Measurements from ENCODE around the gene SLFN12L. TPM values are rescaled to one million over a fixed set of nuclear protein-coding genes. Genes with fewer than 3 reads are reported as not detected.

The SLFN12L gene
- total RNA-seq, 1 donor, result not detected

DNA sequence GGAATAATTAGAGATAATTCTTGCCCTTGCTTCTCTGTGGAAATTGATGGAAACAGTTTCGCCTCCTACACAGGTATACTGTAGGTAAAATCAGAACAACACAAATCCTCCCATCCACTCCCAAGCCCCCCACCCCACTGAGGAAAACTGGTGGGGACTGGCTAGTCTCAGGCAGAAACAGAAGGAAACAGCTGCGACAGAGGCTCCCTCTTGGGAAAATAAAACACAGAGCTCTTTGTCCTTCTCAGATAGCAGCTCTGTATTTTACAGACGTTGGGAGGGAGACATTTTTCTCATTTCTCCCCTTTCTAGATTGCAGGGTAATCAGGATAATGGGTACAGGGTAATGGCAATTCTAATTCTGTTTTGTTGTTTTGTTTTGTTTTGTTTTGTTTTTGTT is 90.0 kb downstream of the SLFN12L start:
- no peak for TF ChIP-seq CTCF (IDR thresholded peaks at IDR 0.05; ENCODE audit: insufficient read depth, low read depth, low read length)
- DNase-seq (ENCODE audit: low read depth), result no peak
- H3K4me3 ChIP-seq (ENCODE audit: low read depth, low read length), result no peak overlapping the region

DNA sequence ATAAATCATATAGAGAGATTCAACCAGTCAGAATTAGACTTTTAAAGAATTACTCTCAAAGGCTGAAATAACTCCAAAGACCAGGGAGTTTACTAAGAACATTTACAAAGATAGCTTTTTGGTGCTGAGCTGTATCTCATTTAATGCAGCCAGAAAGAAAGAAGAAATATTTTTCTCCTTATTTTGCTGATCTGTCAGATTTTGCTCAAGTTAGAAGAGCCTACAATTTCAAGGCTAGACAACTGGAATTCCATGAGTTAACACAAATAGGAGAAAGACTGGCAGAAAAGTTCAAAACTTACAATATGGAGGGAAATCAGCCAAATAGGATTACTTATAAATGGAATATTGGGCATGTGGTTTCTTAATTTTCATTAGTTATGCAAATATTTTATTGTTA is 99.0 kb downstream of the SLFN12L start:
- no peak for DNase-seq (ENCODE audit: low read depth)
- H3K4me3 ChIP-seq (ENCODE audit: low read depth, low read length), result no peak overlapping the region
- no peak for TF ChIP-seq CTCF (IDR thresholded peaks at IDR 0.05; ENCODE audit: insufficient read depth, low read depth, low read length)

DNA sequence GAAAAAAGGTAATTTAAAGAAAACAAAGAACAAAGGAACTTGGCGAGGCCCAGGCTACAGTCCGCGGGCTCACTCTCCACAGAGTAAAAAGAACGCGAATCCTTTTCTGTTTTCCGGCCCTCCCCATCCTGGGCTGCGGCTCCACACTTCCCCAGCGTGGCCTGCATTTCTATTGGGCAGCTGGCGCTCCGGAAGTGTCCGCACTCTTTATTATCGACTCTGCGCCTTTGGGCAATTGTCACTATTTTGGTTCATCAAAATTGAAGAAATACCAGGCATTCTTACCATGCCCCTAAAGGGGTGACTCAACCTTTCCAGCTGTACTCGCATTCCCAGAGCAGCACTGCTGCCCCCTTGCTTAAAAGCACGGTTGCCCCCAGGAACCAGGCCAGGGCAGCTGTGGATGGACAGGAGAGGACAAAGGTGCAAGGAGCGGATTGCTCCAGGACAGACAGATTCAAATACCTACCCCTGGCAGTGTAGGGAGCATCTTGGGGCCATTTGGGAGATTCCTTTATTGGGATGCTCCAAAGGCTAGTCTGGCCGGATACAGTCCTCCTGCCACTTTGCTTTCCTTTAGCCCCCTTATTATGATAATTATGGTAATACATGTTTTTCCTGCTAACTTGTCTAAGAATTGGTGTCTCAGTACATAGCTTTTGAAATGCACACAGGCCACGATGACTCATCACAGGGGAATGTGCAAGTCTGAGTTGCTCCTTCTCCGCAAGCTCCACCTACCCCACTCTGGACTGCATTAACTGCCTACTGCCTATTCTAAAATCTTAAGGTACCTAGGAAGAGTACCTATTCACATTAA is 104.2 kb downstream of the SLFN12L start:
- TF ChIP-seq CTCF (IDR thresholded peaks at IDR 0.05; ENCODE audit: insufficient read depth, low read depth, low read length), result peak; percentile 31
- peak overlapping the region; percentile 77 for H3K4me3 ChIP-seq (ENCODE audit: low read depth, low read length)
- DNase-seq (ENCODE audit: low read depth), result peak; percentile 98

DNA sequence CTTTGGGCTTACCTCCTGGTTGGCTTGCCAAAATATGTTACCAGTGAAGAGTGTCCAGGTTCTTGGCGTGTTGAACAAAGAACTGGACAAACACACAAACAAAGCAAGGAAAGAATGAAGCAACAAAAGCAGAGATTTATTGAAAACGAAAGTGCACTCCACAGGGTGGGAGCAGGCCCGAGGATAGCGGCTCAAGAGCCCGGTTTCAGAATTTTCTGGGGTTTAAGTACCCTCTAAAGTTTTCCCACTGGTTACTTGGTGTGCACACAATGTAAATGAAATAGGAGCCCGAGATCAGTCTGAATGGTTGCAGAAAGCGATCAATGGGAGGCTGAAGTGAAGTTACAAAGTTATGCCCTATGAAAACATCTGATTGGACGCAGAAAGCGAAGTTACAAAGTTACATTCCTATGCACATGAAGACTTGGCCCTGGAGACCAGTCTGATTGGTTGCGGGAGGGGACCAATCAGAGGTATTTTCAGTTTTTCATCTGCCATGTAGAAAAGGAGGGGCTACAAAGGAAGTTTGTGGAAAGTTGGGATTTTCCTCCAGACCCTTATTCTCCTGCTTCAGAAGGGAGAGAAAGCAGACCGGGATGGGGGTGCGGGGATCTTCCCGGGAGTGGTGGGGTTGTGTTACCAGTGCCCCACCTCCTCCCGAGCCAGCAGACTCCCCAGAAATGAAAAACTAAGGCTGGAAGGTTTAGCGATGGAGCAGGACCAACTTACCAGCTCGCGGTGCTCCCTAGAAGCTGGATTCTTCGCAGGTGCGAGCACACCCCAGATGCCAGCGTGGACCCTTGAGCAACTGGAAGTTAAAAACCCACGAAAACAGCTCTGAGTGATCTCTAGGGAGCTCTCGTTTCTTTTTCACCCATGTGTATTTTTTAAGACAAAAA is 105.1 kb downstream of the SLFN12L start, which contains the start of gene SLFN12:
SLFN12 (minus strand) TSS at position 325 of the 899 bp plus-strand sequence. CDS start 9,472 bp downstream, outside the sequence.
- peak within 1 kb of the TSS; percentile 77 for H3K4me3 ChIP-seq (ENCODE audit: low read depth, low read length)
- peak; percentile 98 for DNase-seq (ENCODE audit: low read depth)
- no peak for TF ChIP-seq CTCF (IDR thresholded peaks at IDR 0.05; ENCODE audit: insufficient read depth, low read depth, low read length)

DNA sequence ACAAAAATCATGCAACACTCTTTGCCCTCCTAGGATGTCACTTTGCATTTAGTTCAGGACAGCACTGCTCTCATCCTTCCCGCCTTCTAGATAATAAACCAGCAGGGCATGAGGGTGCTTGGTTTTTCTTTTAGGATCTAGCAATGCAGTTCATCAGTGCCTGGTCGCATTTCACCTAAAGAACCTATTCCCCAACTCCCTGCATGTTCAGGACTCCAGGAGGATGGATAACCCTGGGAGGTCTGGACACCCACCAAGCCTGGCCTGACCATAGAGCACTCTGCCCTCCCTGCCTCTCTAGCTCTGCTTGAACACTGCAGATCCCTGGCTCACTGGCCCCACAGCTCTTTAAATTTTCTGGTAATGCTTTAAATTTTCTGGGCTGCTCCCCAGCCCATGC is 107.8 kb downstream of the SLFN12L start:
- no peak overlapping the region for H3K4me3 ChIP-seq (ENCODE audit: low read depth, low read length)
- TF ChIP-seq CTCF (IDR thresholded peaks at IDR 0.05; ENCODE audit: insufficient read depth, low read depth, low read length), result no peak
- DNase-seq (ENCODE audit: low read depth), result no peak

DNA sequence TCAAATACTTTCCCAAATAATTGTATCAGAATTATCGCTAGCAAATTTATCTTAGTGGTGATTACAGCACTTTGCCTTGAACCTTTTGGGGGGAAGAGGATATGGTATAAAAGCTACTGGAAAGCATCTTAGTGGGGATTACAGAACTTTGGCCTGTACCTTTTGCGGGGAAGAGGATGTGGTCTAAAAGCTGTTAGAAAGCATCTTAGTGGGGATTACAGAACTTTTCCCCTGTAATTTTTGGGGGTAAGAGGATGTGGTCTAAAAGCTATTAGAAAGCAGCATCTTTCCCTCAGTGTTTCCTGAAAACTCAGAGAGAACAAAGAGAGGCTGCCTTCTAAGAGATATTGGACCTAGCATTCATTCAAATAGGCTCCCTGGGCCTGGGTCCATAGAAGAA is 109.2 kb downstream of the SLFN12L start:
- DNase-seq (ENCODE audit: low read depth), result no peak
- no peak for TF ChIP-seq CTCF (IDR thresholded peaks at IDR 0.05; ENCODE audit: insufficient read depth, low read depth, low read length)
- no peak overlapping the region for H3K4me3 ChIP-seq (ENCODE audit: low read depth, low read length)
